Measurements from ENCODE around the gene LSAMP.

- TF ChIP-seq CTCF (IDR thresholded peaks at IDR 0.05): no peak
- no peak for TF ChIP-seq POLR2A (IDR thresholded peaks at IDR 0.05)
These were observed 455.4 kb downstream of the LSAMP start for GRCh38 chr3:115989684-115990421.

Measured in esophagus squamous epithelium (tissue), 4 donors.